K562 (cell line): ENCODE measurements around the gene UBASH3A. TPM values are rescaled to one million over a fixed set of nuclear protein-coding genes. Genes with fewer than 3 reads are reported as not detected.
A peak's percentile ranks its signal among the peaks of the same experiment; 100 is the strongest.

Experiments
- ATAC-seq: fragments of 200-7000 bp; cut with Tn5 transposase; 3 replicates; pipeline ENCODE4 v1.9.1; 2020; ENCODE audit warnings: moderate library complexity
- BruUV-seq: library from RNA; stranded (reverse); fragments of 400-500 nt; replicated peaks from 2 replicates; lab custom pipeline; 2021; lab: Mats Ljungman, UMichigan
- CTCF ChIA-PET: fragments of 300-600 bp; formaldehyde crosslinking; extraction: SDS; loops from one replicate; lab custom pipeline; 2021; ENCODE audit warnings: low intra/inter-chr PET ratio; lab: Yijun Ruan, JAX
- POLR2A ChIA-PET: fragments of 300-600, 350-650 bp; sonication (Branson Sonifier 250); formaldehyde crosslinking; extraction: SDS; loops from one replicate; lab custom pipeline; 2021; ENCODE audit warnings: antibody characterized with exemption, inconsistent platforms; lab: Yijun Ruan, JAX
- DNase-seq, 4 experiments: peaks; one replicate each; pipeline versions ENCODE4 v3.0.0 to v3.0.0-alpha.2; 2011 to 2018; ENCODE audit warnings: low spot score in 3 of 4, mixed read lengths in 3 of 4; ENCODE audit errors: extremely low read depth in 1 of 4
- FAIRE-seq: peaks from 2 replicates; lab custom pipeline; 2011; peaks lifted over from hg19 to GRCh38; lab: Jason Lieb, UNC
- H2AFZ ChIP-seq: 2 replicates; pipeline ENCODE4 v1.6.0; 2011; ENCODE audit warnings: low read depth, low read length, control low read depth, inconsistent platforms
- H3K27ac ChIP-seq: fragments of 200-600 bp; 3 replicates; pipeline ENCODE4 v1.8.0; 2011; ENCODE audit warnings: low read depth, mild to moderate bottlenecking, control low read depth, inconsistent platforms, low read length, moderate library complexity, mixed read lengths; ENCODE audit errors: extremely low read depth
- H3K27me3 ChIP-seq, 2 experiments: fragments of 300-600 bp in 1 of 2; 2 replicates in 1 of 2; 3 replicates in 1 of 2; pipeline versions ENCODE4 v1.6.0 to v1.8.0; 2011; ENCODE audit warnings: inconsistent platforms in 2 of 2, low read length in 2 of 2, mild to moderate bottlenecking in 1 of 2, mixed read lengths in 1 of 2, moderate library complexity in 1 of 2; ENCODE audit not compliant: control insufficient read depth in 2 of 2, insufficient read depth in 2 of 2
- H3K36me3 ChIP-seq: fragments of 300-600 bp; 3 replicates; pipeline ENCODE4 v1.8.0; 2011; ENCODE audit warnings: mild to moderate bottlenecking, low read length, inconsistent platforms; ENCODE audit not compliant: control insufficient read depth, insufficient read depth
- H3K4me1 ChIP-seq, 2 experiments: fragments of 200-600 bp in 1 of 2; replicated peaks in 1 of 2; 2 replicates in 1 of 2; 3 replicates in 1 of 2; pipeline versions ENCODE4 v1.5.1 to v1.8.0; 2011; ENCODE audit warnings: inconsistent platforms in 2 of 2, low read length in 2 of 2, mild to moderate bottlenecking in 1 of 2, mixed read lengths in 1 of 2, moderate library complexity in 1 of 2; ENCODE audit not compliant: control insufficient read depth in 2 of 2, insufficient read depth in 2 of 2
- H3K4me2 ChIP-seq: 2 replicates; pipeline ENCODE4 v1.6.1; 2011; ENCODE audit warnings: low read length, control low read depth, inconsistent platforms, mixed read lengths; ENCODE audit not compliant: insufficient read depth
- H3K4me3 ChIP-seq: fragments of 200-600 bp; sonication (generic), shearing (Covaris generic); 2 replicates; pipeline ENCODE4 v1.5.1; 2016; ENCODE audit warnings: control low read depth, inconsistent platforms
- H3K79me2 ChIP-seq: fragments of 200-600 bp; 3 replicates; pipeline ENCODE4 v1.8.0; 2011; ENCODE audit warnings: low read length, inconsistent platforms; ENCODE audit not compliant: control insufficient read depth, insufficient read depth
- H3K9ac ChIP-seq, 2 experiments: 2 replicates each; pipeline versions ENCODE4 v1.6.0 to v1.6.1; 2011; ENCODE audit warnings: low read depth in 2 of 2, low read length in 2 of 2, control low read depth in 1 of 2, inconsistent platforms in 1 of 2, mild to moderate bottlenecking in 1 of 2, mixed read lengths in 1 of 2; ENCODE audit not compliant: insufficient read depth in 1 of 2
- H3K9me1 ChIP-seq: one replicate; pipeline ENCODE4 v1.6.0; 2011; ENCODE audit warnings: inconsistent platforms, mild to moderate bottlenecking, low read length, moderate library complexity; ENCODE audit not compliant: control insufficient read depth, insufficient read depth
- H3K9me3 ChIP-seq: replicated peaks from 2 replicates; pipeline ENCODE4 v1.5.1; 2011; ENCODE audit warnings: low read depth, low read length, inconsistent platforms; ENCODE audit not compliant: control insufficient read depth, insufficient read depth
- H4K20me1 ChIP-seq: replicated peaks from 2 replicates; pipeline ENCODE4 v1.6.1; 2011; ENCODE audit warnings: low read length, inconsistent platforms, mixed read lengths; ENCODE audit not compliant: control insufficient read depth, insufficient read depth
- PRDM10 ChIP-seq: fragments of 450-650 bp; IDR thresholded peaks from 2 replicates; pipeline ENCODE4 v1.6.1; 2018; ENCODE audit not compliant: partially characterized antibody
- ZSCAN29 ChIP-seq: fragments of 450-650 bp; IDR thresholded peaks from 2 replicates; pipeline ENCODE4 v1.6.1; 2017
- WGBS: fragments of 100-300 bp; shearing (Covaris generic); methylation state at CpG from one replicate; pipeline ENCODE4 v1.1.6; 2016; ENCODE audit warnings: low coverage, mixed read lengths; ENCODE audit not compliant: insufficient coverage; ENCODE audit errors: missing lambda C conversion rate; 5-methylcytosine and 5-hydroxymethylcytosine counted together
- in situ Hi-C: fragments of 300-500 bp; cut with MboI; formaldehyde crosslinking; loops from 4 replicates; pipeline ENCODE4 v1.15.0; 2018; ENCODE audit warnings: inconsistent platforms, mixed read lengths
- intact Hi-C: fragments of 100-400 bp; cut with micrococcal nuclease; formaldehyde crosslinking; loops from 2 replicates; pipeline ENCODE4 v1.14.2; 2022
- polyA plus RNA-seq, 8 experiments: library from polyadenylated mRNA; depleted of rRNA in 4 of 8; stranded (reverse) in 5 of 8; unstranded in 3 of 8; fragments of >200 nt; fragmentation: Nextera tagmentation in 2 of 8; fragmentation: Illumina TruSeq in 1 of 8; extraction: Ambion mirVana in 2 of 8; extraction: Trizol in 1 of 8; gene quantifications; 2 replicates each; pipeline versions ENCODE4 v1.2.1 to v1.2.3, GENCODE V29; 2011 to 2014; ENCODE audit warnings: inconsistent platforms in 1 of 8, missing spikeins in 1 of 8
- total RNA-seq, 7 experiments: library from RNA; depleted of rRNA in 6 of 7; stranded (reverse); fragments of >200 nt in 6 of 7; fragmentation: Illumina TruSeq in 2 of 7; extraction: Trizol in 2 of 7; gene quantifications; 2 replicates each; pipeline versions ENCODE4 v1.2.1 to v1.2.3, GENCODE V29; 2011 to 2021; ENCODE audit warnings: low replicate concordance in 1 of 7

Gene UBASH3A
- total and polyA plus RNA-seq, 9 of the 15 experiments (the other 6 are each of a cell fraction or from before 2014, with no cell fraction given): 0.23 to 1.8 (median 1.1) TPM

DNA sequence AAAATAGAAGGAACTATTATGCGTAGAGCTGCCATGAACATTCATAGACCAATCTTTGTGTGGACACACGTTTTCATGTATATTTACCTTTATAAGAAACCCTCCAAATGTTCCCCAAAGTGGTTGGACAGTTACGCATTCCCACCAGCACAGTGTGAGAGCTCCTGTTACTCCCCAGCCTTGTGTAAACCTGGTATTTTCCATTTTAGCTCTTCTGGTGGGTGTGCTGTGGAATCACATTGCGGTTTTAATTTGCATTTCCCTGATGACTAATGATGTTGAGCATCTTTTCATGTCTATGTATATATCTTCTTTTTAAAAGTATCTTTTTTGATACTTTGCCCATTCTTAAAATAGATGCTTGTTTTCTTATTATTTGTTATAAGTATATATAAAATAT, 3.2 kb upstream of the UBASH3A start:
- intact Hi-C loops (no loop called here), in situ Hi-C loops (no loop called here)
- Histone ChIP-seq H3K79me2 (no peaks in the 10 kb centered on the region), H3K27me3 (no peaks in the 10 kb centered on the region), H4K20me1 (no peaks in the 10 kb centered on the region), H3K9me1 (no peaks in the 10 kb centered on the region), H2AFZ (no peak overlapping the region), H3K36me3 (no peaks in the 10 kb centered on the region), H3K4me3 (no peak overlapping the region), H3K4me2 (no peak overlapping the region), H3K9me3 (no peaks in the 10 kb centered on the region), H3K9ac (no peak overlapping the region), H3K4me1 (peaks cover 34 to 48% of the 10 kb centered on the region in 2 experiments), H3K27ac (no peak overlapping the region)
- ChIA-PET POLR2A (no interaction called here), CTCF (no interaction called here)
- no TSS peak for BruUV-seq
- 68% methylated on average over 4 of the region's 4 CpGs for WGBS
- no peak for TF ChIP-seq ZSCAN29
- TF ChIP-seq PRDM10: peak; percentile 35
- DNase-seq (no peak), FAIRE-seq (peak; percentile 46), ATAC-seq (no peak)
